Fibroblast of lung (primary cell): Measurements from ENCODE around the gene HOXC9.

ENCODE experiments used
- EZH2 ChIP-seq: IDR thresholded peaks from 2 replicates; pipeline ENCODE4 v1.5.1; 2012; ENCODE audit warnings: low read length, control low read depth, mild to moderate bottlenecking; ENCODE audit errors: missing control alignments
- TF ChIP-seq, protein P1 (sequence below), 2 donors: IDR thresholded peaks in 1 of 2; conservative IDR thresholded peaks in 1 of 2; 1 replicate in 1 of 2; 2 replicates in 1 of 2; pipeline ENCODE4 v1.5.1; 2011 to 2012; ENCODE audit warnings: low read length in 2 of 2, control low read depth in 1 of 2, inconsistent platforms in 1 of 2, low read depth in 1 of 2, mild to moderate bottlenecking in 1 of 2

DNA sequence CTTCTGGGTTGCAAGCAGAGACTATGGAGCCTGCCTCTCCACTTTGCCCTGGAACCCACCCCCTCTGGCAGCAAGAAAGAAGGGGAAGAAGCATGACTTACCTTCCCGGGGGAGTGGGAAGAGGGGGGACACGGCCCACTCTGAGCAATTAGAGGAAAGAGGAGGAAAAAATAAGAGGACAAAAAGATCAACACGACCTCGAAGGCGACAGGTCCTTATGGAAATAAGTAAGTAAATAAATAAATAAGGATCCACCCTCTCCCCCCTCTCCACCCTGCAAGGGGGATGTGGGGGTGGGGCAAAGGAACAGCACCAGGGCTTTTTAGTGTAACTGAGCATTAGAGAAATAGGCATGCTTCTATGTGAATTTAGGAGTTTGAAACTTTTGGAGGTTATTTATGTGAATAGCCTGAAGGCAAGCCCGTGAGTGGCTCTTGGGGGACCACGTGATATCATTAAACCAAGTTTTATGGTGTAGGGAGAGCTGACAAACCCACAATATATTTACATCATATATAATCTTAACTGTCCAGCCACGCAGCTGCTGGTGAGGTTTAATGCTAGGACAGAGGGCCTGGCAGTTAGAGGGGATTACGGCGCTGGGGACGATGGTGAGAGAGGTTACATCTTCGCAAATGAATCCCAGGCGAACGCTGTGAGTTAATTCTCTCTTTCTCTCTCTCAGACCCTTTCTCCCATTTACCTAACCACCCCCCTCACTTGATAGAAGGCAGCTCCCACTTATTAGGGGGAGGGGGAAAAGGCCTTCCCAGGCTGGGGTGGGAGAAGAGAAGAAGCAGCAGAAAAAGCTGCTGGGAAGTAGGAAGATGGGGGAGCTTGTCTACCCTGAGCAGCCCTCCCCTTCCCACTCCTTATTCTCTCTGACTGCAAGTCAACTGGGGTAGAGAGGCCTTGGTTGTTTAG, 37.7 kb downstream of the HOXC9 start:
- TF ChIP-seq, protein P1, sequence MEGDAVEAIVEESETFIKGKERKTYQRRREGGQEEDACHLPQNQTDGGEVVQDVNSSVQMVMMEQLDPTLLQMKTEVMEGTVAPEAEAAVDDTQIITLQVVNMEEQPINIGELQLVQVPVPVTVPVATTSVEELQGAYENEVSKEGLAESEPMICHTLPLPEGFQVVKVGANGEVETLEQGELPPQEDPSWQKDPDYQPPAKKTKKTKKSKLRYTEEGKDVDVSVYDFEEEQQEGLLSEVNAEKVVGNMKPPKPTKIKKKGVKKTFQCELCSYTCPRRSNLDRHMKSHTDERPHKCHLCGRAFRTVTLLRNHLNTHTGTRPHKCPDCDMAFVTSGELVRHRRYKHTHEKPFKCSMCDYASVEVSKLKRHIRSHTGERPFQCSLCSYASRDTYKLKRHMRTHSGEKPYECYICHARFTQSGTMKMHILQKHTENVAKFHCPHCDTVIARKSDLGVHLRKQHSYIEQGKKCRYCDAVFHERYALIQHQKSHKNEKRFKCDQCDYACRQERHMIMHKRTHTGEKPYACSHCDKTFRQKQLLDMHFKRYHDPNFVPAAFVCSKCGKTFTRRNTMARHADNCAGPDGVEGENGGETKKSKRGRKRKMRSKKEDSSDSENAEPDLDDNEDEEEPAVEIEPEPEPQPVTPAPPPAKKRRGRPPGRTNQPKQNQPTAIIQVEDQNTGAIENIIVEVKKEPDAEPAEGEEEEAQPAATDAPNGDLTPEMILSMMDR (conservative IDR thresholded peaks at IDR 0.05 in 1 of 2, IDR thresholded peaks at IDR 0.05 in 1 of 2; ENCODE audit: low read depth in 1 of 2, low read length in 2 of 2), result no peak
- TF ChIP-seq EZH2, result no peak
